A549 (cell line): ENCODE data around the gene KDELR1. TPM values are rescaled to one million over a fixed set of nuclear protein-coding genes. Genes with fewer than 3 reads are reported as not detected.
A peak's percentile ranks its signal among the peaks of the same experiment; 100 is the strongest.

Experiments used
- ATAC-seq, 2 experiments: fragments of 200-7000 bp in 1 of 2; fragments of >200 bp in 1 of 2; cut with Nextera tagmentation in 1 of 2; cut with Tn5 transposase in 1 of 2; 3 replicates each; pipeline versions ENCODE4 v1.8.0 to v1.9.1; 2018 to 2020; ENCODE audit warnings: mild to moderate bottlenecking in 1 of 2, moderate library complexity in 1 of 2
- CTCF ChIA-PET: fragments of 300-600 bp; sonication (Branson Sonifier 250); formaldehyde crosslinking; extraction: SDS; loops from one replicate; lab custom pipeline; 2021; ENCODE audit warnings: antibody characterized with exemption, inconsistent platforms; lab: Yijun Ruan, JAX
- POLR2A ChIA-PET: fragments of 350-600 bp; formaldehyde crosslinking; extraction: SDS; loops from one replicate; lab custom pipeline; 2021; ENCODE audit warnings: antibody characterized with exemption, inconsistent platforms; lab: Yijun Ruan, JAX
- DNase-seq, 2 experiments: peaks; one replicate each; pipeline versions ENCODE4 v3.0.0 to v3.0.0-alpha.2; 2011 to 2016; ENCODE audit warnings: low read depth in 1 of 2, low spot score in 1 of 2
- FAIRE-seq: peaks from 2 replicates; lab custom pipeline; 2011; peaks lifted over from hg19 to GRCh38; lab: Jason Lieb, UNC
- H3K27ac ChIP-seq, 2 experiments: fragments of >200 bp; sonication (Bioruptor Twin); formaldehyde crosslinking; 3 replicates each; pipeline ENCODE4 v1.5.1; 2016 to 2017
- H3K4me1 ChIP-seq: fragments of >200 bp; sonication (Bioruptor Twin); formaldehyde crosslinking; 3 replicates; pipeline ENCODE4 v1.6.1; 2016
- H3K4me2 ChIP-seq: fragments of >200 bp; sonication (Bioruptor Twin); formaldehyde crosslinking; 3 replicates; pipeline ENCODE4 v1.6.1; 2016
- H3K4me3 ChIP-seq: fragments of >200 bp; sonication (Bioruptor Twin); formaldehyde crosslinking; 3 replicates; pipeline ENCODE4 v1.5.1; 2016
- H3K9me3 ChIP-seq: fragments of >200 bp; sonication (Bioruptor Twin); formaldehyde crosslinking; 3 replicates; pipeline ENCODE4 v1.6.1; 2016
- ATOH8 ChIP-seq: fragments of 250-450 bp; sonication (Bioruptor Pico); IDR thresholded peaks from 2 replicates; pipeline ENCODE4 v1.5.0; 2020; ENCODE audit warnings: low read depth, mild to moderate bottlenecking, moderate library complexity
- CHD2 ChIP-seq: fragments of 150-350 bp; IDR thresholded peaks from 2 replicates; pipeline ENCODE4 v1.6.1; 2014; ENCODE audit warnings: low read length; ENCODE audit not compliant: partially characterized antibody
- CTCF ChIP-seq: fragments of >200 bp; sonication (Bioruptor Twin); formaldehyde crosslinking; IDR thresholded peaks from 3 replicates; pipeline ENCODE4 v1.5.1; 2016
- EHF ChIP-seq: fragments of 250-450 bp; sonication (Bioruptor Pico); IDR thresholded peaks from 2 replicates; pipeline ENCODE4 v1.5.0; 2020; ENCODE audit warnings: mild to moderate bottlenecking
- EHMT2 ChIP-seq: fragments of 200-600 bp; sonication (generic); IDR thresholded peaks from 2 replicates; pipeline ENCODE4 v1.6.1; 2016; ENCODE audit warnings: antibody characterized with exemption, low read depth, mild to moderate bottlenecking, moderate library complexity
- EP300 ChIP-seq, 2 experiments: fragments of >200 bp; sonication (Bioruptor Twin); formaldehyde crosslinking; IDR thresholded peaks; 2 replicates in 1 of 2; 3 replicates in 1 of 2; pipeline ENCODE4 v1.6.1; 2016 to 2017
- ESRRA ChIP-seq: fragments of 150-350 bp; IDR thresholded peaks from 2 replicates; pipeline ENCODE4 v1.6.1; 2014; ENCODE audit warnings: mild to moderate bottlenecking, low read length, borderline replicate concordance
- FOSB ChIP-seq: fragments of 250-450 bp; sonication (Bioruptor Pico); IDR thresholded peaks from 2 replicates; pipeline ENCODE4 v1.5.0; 2020; ENCODE audit warnings: mild to moderate bottlenecking, moderate library complexity
- GATA3 ChIP-seq: IDR thresholded peaks from 2 replicates; pipeline ENCODE4 v1.6.1; 2012; ENCODE audit warnings: borderline replicate concordance
- HDAC2 ChIP-seq: fragments of 200-600 bp; sonication (generic); IDR thresholded peaks from 2 replicates; pipeline ENCODE4 v1.6.1; 2016
- HOXB13 ChIP-seq: fragments of 250-450 bp; sonication (Bioruptor Pico); IDR thresholded peaks from 2 replicates; pipeline ENCODE4 v1.5.0; 2020; ENCODE audit warnings: low read depth, mild to moderate bottlenecking, moderate library complexity
- JUN ChIP-seq, 2 experiments: fragments of >200 bp; sonication (Bioruptor Twin); formaldehyde crosslinking; IDR thresholded peaks; 2 replicates in 1 of 2; 3 replicates in 1 of 2; pipeline ENCODE4 v1.6.1; 2016 to 2017
- KDM5A ChIP-seq: fragments of 200-600 bp; sonication (generic); IDR thresholded peaks from 2 replicates; pipeline ENCODE4 v1.6.1; 2016; ENCODE audit warnings: antibody characterized with exemption, mild to moderate bottlenecking
- MAFK ChIP-seq: fragments of 450-650 bp; IDR thresholded peaks from 2 replicates; pipeline ENCODE4 v1.6.1; 2014; ENCODE audit not compliant: partially characterized antibody
- MAX ChIP-seq: IDR thresholded peaks from 2 replicates; pipeline ENCODE4 v1.6.1; 2012
- MAZ ChIP-seq: fragments of 150-350 bp; IDR thresholded peaks from 2 replicates; pipeline ENCODE4 v1.6.1; 2014; ENCODE audit warnings: antibody characterized with exemption, low read depth, low read length, borderline replicate concordance
- NR3C1 ChIP-seq: fragments of >200 bp; sonication (Bioruptor Twin); formaldehyde crosslinking; IDR thresholded peaks from 3 replicates; pipeline ENCODE4 v1.6.1; 2017
- PHF8 ChIP-seq: fragments of 200-600 bp; sonication (generic); IDR thresholded peaks from 2 replicates; pipeline ENCODE4 v1.6.1; 2016; ENCODE audit warnings: low read depth, mild to moderate bottlenecking, antibody characterized with exemption, moderate library complexity, borderline replicate concordance
- POLR2A ChIP-seq: IDR thresholded peaks from 2 replicates; pipeline ENCODE4 v1.6.1; 2012; ENCODE audit warnings: mild to moderate bottlenecking, low read length
- POLR2AphosphoS2 ChIP-seq: conservative IDR thresholded peaks from 2 replicates; pipeline ENCODE4 v1.6.1; 2012; ENCODE audit warnings: low read length, improper control_type of control experiment, inconsistent platforms
- RAD21 ChIP-seq, 2 experiments: fragments of >200 bp in 1 of 2; sonication (Bioruptor Twin) in 1 of 2; formaldehyde crosslinking in 1 of 2; IDR thresholded peaks in 1 of 2; conservative IDR thresholded peaks in 1 of 2; 2 replicates in 1 of 2; 3 replicates in 1 of 2; pipeline ENCODE4 v1.6.1; 2012 to 2018; ENCODE audit warnings: inconsistent platforms in 1 of 2
- RARB ChIP-seq: fragments of 250-450 bp; sonication (Bioruptor Pico); IDR thresholded peaks from 2 replicates; pipeline ENCODE4 v1.8.0; 2021; ENCODE audit warnings: mild to moderate bottlenecking, moderate library complexity
- RCOR1 ChIP-seq: fragments of 150-350 bp; IDR thresholded peaks from 2 replicates; pipeline ENCODE4 v1.6.1; 2014; ENCODE audit warnings: antibody characterized with exemption, low read length, low read depth
- RFX5 ChIP-seq: fragments of 450-650 bp; IDR thresholded peaks from 2 replicates; pipeline ENCODE4 v1.7.1; 2014; ENCODE audit warnings: antibody characterized with exemption, mild to moderate bottlenecking, moderate library complexity
- SMC3 ChIP-seq: fragments of >200 bp; sonication (Bioruptor Twin); formaldehyde crosslinking; IDR thresholded peaks from 3 replicates; pipeline ENCODE4 v1.6.1; 2018; ENCODE audit warnings: inconsistent platforms
- SREBF2 ChIP-seq: fragments of 450-650 bp; IDR thresholded peaks from 2 replicates; pipeline ENCODE4 v1.6.1; 2014; ENCODE audit warnings: mild to moderate bottlenecking, moderate library complexity
- TP53 ChIP-seq: fragments of 250-450 bp; sonication (Bioruptor Pico); IDR thresholded peaks from 2 replicates; pipeline ENCODE4 v1.5.0; 2021; ENCODE audit warnings: mild to moderate bottlenecking, moderate library complexity
- USF2 ChIP-seq: fragments of 450-650 bp; IDR thresholded peaks from 2 replicates; pipeline ENCODE4 v1.6.1; 2014; ENCODE audit warnings: antibody characterized with exemption
- ZFP36 ChIP-seq: fragments of 450-650 bp; IDR thresholded peaks from 2 replicates; pipeline ENCODE4 v1.6.1; 2014; ENCODE audit warnings: borderline replicate concordance; ENCODE audit not compliant: partially characterized antibody
- ZSCAN20 ChIP-seq: fragments of 250-450 bp; sonication (Bioruptor Pico); IDR thresholded peaks from 2 replicates; pipeline ENCODE4 v1.8.0; 2022; ENCODE audit warnings: mild to moderate bottlenecking, moderate library complexity
- WGBS: methylation state at CpG from one replicate; pipeline ENCODE4 v1.1.6; 2017; ENCODE audit errors: missing lambda C conversion rate; 5-methylcytosine and 5-hydroxymethylcytosine counted together
- polyA plus RNA-seq, 4 experiments: library from polyadenylated mRNA; depleted of rRNA in 3 of 4; stranded (reverse); fragments of >200 nt; fragmentation: RNase III in 1 of 4; extraction: RNeasy Plus Mini Kit Qiagen cat#74134 plus additional on column Dnase treatment in 1 of 4; gene quantifications; 2 replicates in 3 of 4; 3 replicates in 1 of 4; pipeline ENCODE4 v1.2.3, GENCODE V29; 2011 to 2017

KDELR1 gene
- polyA plus RNA-seq, 2 of the 4 experiments (the other 2 are of a cell fraction), result 200 to 302 TPM

GRCh38 chr19:48433337-48433736 lies 42.0 kb upstream of the KDELR1 start:
- ChIA-PET CTCF (interaction anchor here (0.6 to 5.6 kb wide), 3 partner anchors 12 to 75 kb away, joined by 3 to 30 read pairs (median 4); partner anchors contain the start of gene GRWD1), POLR2A (no interaction called here)
- WGBS, result 87% methylated on average over 8 of the region's 8 CpGs
- no peak for FAIRE-seq
- TF ChIP-seq KDM5A (no peak), EHF (CRISPR knock-in tag) (no peak), RCOR1 (no peak), HDAC2 (no peak), SMC3 (no peak), ZFP36 (no peak), GATA3 (no peak), JUN (IDR thresholded peaks at IDR 0.05) (no peak), ESRRA (no peak), FOSB (no peak), HOXB13 (CRISPR knock-in tag) (no peak), ZSCAN20 (no peak), RARB (CRISPR knock-in tag) (no peak), MAX (no peak), CTCF (no peak), MAZ (no peak), USF2 (no peak), PHF8 (no peak), EHMT2 (no peak), MAFK (no peak)
- Histone ChIP-seq H3K4me1 (no peaks in the 10 kb centered on the region), H3K4me2 (no peak overlapping the region), H3K9me3 (peaks cover 9% of the 10 kb centered on the region; the same call in 2 of the 3 replicates), H3K27ac (no peak overlapping the region), H3K4me3 (no peak overlapping the region)
- no peak for DNase-seq
- peak in 1 of 2 experiments; percentile 41; a peak in 3 of 6 replicates for ATAC-seq

- Histone ChIP-seq H3K4me1 (peaks cover 20% of the 10 kb centered on the region), H3K4me2 (no peak overlapping the region), H3K9me3 (peaks cover 9% of the 10 kb centered on the region; the same call in 2 of the 3 replicates), H3K4me3 (no peak overlapping the region), H3K27ac (no peak overlapping the region)
- FAIRE-seq (no peak), DNase-seq (no peak), ATAC-seq (no peak)
- 100% methylated on average over 1 of the region's 1 CpG for WGBS
- POLR2A ChIA-PET, result no interaction called here
- TF ChIP-seq SREBF2, result no peak
- TF ChIP-seq POLR2AphosphoS2, result no peak
- no peak for TF ChIP-seq HDAC2
- no peak for TF ChIP-seq RAD21 (conservative IDR thresholded peaks at IDR 0.05 in 1 of 2, IDR thresholded peaks at IDR 0.05 in 1 of 2)
- no peak for TF ChIP-seq NR3C1
- TF ChIP-seq RCOR1, result no peak
- TF ChIP-seq RFX5, result no peak
- TF ChIP-seq HOXB13 (CRISPR knock-in tag), result no peak
- no peak for TF ChIP-seq TP53 (CRISPR knock-in tag)
- no peak for TF ChIP-seq GATA3
- TF ChIP-seq POLR2A, result no peak
- TF ChIP-seq CHD2, result no peak
- no peak for TF ChIP-seq ATOH8 (CRISPR knock-in tag)
- no peak for TF ChIP-seq KDM5A
- TF ChIP-seq EP300 (IDR thresholded peaks at IDR 0.05), result no peak
- CTCF ChIA-PET, result interaction anchor here (1.0 to 1.1 kb wide), 3 partner anchors 13 to 37 kb away, joined by 3 to 4 read pairs (median 4); partner anchors contain the start of gene KDELR1
These were observed 37.3 kb upstream of the KDELR1 start for GRCh38 chr19:48428670-48429069.
